DOHH2 (cell line): ENCODE measurements around the gene LIN54.
A peak's percentile ranks its signal among the peaks of the same experiment; 100 is the strongest.

Experiments used
- H3F3A ChIP-seq: fragments of 200-600 bp; sonication (generic), shearing (Covaris generic); 2 replicates; pipeline ENCODE4 v1.6.0; 2016; ENCODE audit warnings: antibody characterized with exemption, mild to moderate bottlenecking; ENCODE audit not compliant: control insufficient read depth, insufficient read depth
- H3K27ac ChIP-seq: fragments of 200-600 bp; sonication (generic); 2 replicates; pipeline ENCODE4 v1.5.1; 2014; ENCODE audit warnings: low read depth, mild to moderate bottlenecking, low read length, moderate library complexity
- H3K27me3 ChIP-seq: fragments of 200-600 bp; sonication (generic); 2 replicates; pipeline ENCODE4 v1.6.1; 2014; ENCODE audit warnings: mild to moderate bottlenecking, low read length, mixed read lengths; ENCODE audit not compliant: control insufficient read depth
- H3K36me3 ChIP-seq: fragments of 200-600 bp; sonication (generic); 2 replicates; pipeline ENCODE4 v1.6.1; 2014; ENCODE audit warnings: mild to moderate bottlenecking, low read length, moderate library complexity, mixed read lengths; ENCODE audit not compliant: control insufficient read depth
- H3K4me1 ChIP-seq: fragments of 200-600 bp; sonication (generic); 2 replicates; pipeline ENCODE4 v1.6.1; 2014; ENCODE audit warnings: mild to moderate bottlenecking, low read length, mixed read lengths; ENCODE audit not compliant: control insufficient read depth
- H3K4me2 ChIP-seq: fragments of 200-600 bp; sonication (generic); 2 replicates; pipeline ENCODE4 v1.6.0; 2014; ENCODE audit warnings: mild to moderate bottlenecking, low read length, moderate library complexity
- H3K4me3 ChIP-seq: fragments of 200-600 bp; sonication (generic); 2 replicates; pipeline ENCODE4 v1.5.1; 2014; ENCODE audit warnings: mild to moderate bottlenecking, low read length, mixed read lengths
- H3K79me2 ChIP-seq: fragments of 200-600 bp; sonication (generic); 2 replicates; pipeline ENCODE4 v1.6.1; 2014; ENCODE audit warnings: mild to moderate bottlenecking, low read length, mixed read lengths; ENCODE audit not compliant: control insufficient read depth
- H3K9me2 ChIP-seq: fragments of 200-600 bp; sonication (generic); replicated peaks from 2 replicates; pipeline ENCODE4 v1.6.1; 2014; ENCODE audit warnings: mild to moderate bottlenecking, low read length, mixed read lengths; ENCODE audit not compliant: control insufficient read depth
- H3K9me3 ChIP-seq: fragments of 200-600 bp; sonication (generic); 2 replicates; pipeline ENCODE4 v1.6.1; 2014; ENCODE audit warnings: antibody characterized with exemption, low read length, mixed read lengths; ENCODE audit not compliant: control insufficient read depth, insufficient read depth
- H4K20me1 ChIP-seq: fragments of 200-600 bp; sonication (generic); 2 replicates; pipeline ENCODE4 v1.6.0; 2014; ENCODE audit warnings: low read depth, mild to moderate bottlenecking, antibody characterized with exemption, low read length, moderate library complexity; ENCODE audit not compliant: control insufficient read depth, insufficient read depth
- CTCF ChIP-seq: fragments of 200-600 bp; sonication (generic); IDR thresholded peaks from one replicate; pipeline ENCODE4 v1.5.1; 2014; ENCODE audit warnings: antibody characterized with exemption, mild to moderate bottlenecking, low read depth, low read length; ENCODE audit not compliant: poor library complexity, severe bottlenecking
- EZH2phosphoT487 ChIP-seq: fragments of 200-600 bp; sonication (generic); IDR thresholded peaks from 2 replicates; pipeline ENCODE4 v1.6.1; 2017; ENCODE audit warnings: borderline replicate concordance, mild to moderate bottlenecking, antibody characterized with exemption, low read length, moderate library complexity, mixed read lengths

LIN54 gene

DNA sequence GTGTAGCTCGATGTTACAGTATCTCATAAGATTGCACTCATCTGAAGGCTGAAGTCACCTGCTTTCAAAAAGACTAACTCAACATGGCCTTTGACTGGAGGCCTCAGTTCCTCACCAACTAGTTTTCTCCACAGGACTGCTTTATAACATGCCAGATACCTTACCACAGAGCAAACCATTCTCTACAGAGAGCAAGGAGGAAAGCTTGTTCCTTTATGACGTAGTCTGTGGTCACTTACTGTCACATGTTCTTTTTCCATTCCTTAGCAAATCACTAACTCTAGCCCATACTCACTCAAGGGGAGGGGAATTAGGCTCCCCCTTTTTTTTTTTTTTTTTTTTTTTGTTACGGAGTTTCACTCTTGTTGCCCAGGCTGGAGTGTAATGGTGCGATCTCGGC lies 106.9 kb downstream of the LIN54 start:
- Histone ChIP-seq H3F3A (peaks cover 15% of the 10 kb centered on the region), H3K79me2 (peaks cover 39% of the 10 kb centered on the region), H3K4me2 (no peak overlapping the region), H3K4me3 (no peak overlapping the region), H3K36me3 (peaks cover 26% of the 10 kb centered on the region), H3K27ac (no peak overlapping the region), H3K9me3 (no peaks in the 10 kb centered on the region), H3K27me3 (no peaks in the 10 kb centered on the region), H3K9me2 (no peaks in the 10 kb centered on the region), H4K20me1 (peaks cover 9% of the 10 kb centered on the region; the same call in 1 of the 2 replicates), H3K4me1 (peaks cover 28% of the 10 kb centered on the region)
- TF ChIP-seq EZH2phosphoT487 (no peak), CTCF (no peak)

DNA sequence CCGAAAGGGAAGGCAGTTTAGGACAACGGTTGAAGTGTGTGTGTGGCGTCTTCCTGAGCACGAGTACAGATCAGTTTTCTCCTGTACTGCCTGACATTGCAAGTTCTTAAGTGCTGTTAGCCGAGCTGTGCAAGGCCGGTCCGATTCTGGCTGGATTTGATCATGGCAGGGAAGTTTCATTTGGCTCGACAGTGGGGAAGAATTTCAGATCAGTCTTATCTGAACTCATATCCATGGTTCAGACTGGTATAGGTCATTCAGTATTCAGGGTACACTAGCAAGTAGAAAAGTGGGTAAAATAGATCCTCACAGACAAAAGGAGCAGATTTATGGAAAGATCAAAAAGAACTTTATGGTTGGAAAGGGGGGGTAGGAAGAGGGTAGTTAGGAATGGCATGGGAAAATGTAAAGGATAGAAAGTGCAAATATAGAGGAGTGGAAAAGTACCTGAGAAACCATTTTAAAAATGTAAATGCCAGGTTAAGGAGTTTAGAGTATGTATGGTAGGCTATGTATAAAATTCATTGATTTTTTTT lies 109.4 kb downstream of the LIN54 start:
- Histone ChIP-seq H3K4me3 (peak overlapping the region; percentile 79), H3K36me3 (peaks cover 45% of the 10 kb centered on the region), H3K79me2 (peaks cover 63% of the 10 kb centered on the region), H3K4me2 (peak overlapping the region; percentile 84), H4K20me1 (peaks cover 18% of the 10 kb centered on the region), H3K9me3 (no peaks in the 10 kb centered on the region), H3K27me3 (no peaks in the 10 kb centered on the region), H3K27ac (peak overlapping the region; percentile 88), H3K4me1 (peaks cover 42% of the 10 kb centered on the region), H3K9me2 (no peaks in the 10 kb centered on the region), H3F3A (peaks cover 22% of the 10 kb centered on the region)
- TF ChIP-seq CTCF (no peak), EZH2phosphoT487 (no peak)

GRCh38 chr4:82900411-82901182 lies 110.0 kb downstream of the LIN54 start, which contains the start of gene THAP9:
Gene THAP9 (plus strand): TSS chr4:82900735. CDS start chr4:82900803, 68 bp downstream.
- Histone ChIP-seq H3K27ac (peak within 1 kb of the TSS; percentile 88), H3K9me3 (no peaks in the 10 kb centered on the region), H3K36me3 (peaks cover 50% of the 10 kb centered on the region), H4K20me1 (peaks cover 18% of the 10 kb centered on the region), H3K9me2 (no peaks in the 10 kb centered on the region), H3K4me1 (peaks cover 40% of the 10 kb centered on the region), H3F3A (peaks cover 25% of the 10 kb centered on the region), H3K4me3 (peak within 1 kb of the TSS; percentile 79), H3K4me2 (peak within 1 kb of the TSS; percentile 90), H3K27me3 (no peaks in the 10 kb centered on the region), H3K79me2 (peaks cover 70% of the 10 kb centered on the region)
- TF ChIP-seq EZH2phosphoT487 (no peak), CTCF (no peak)
